Eye (tissue), 1 donor: ENCODE data around the gene GPS1.
A peak's percentile ranks its signal among the peaks of the same experiment; 100 is the strongest.
"Not testable (repeated sequence)": the region's sequence is repeated elsewhere in the genome, so short reads cannot be mapped to it uniquely, and the experiment has no call there.

ENCODE experiments used
- DNase-seq: peaks from one replicate; pipeline ENCODE4 v3.0.0-alpha.2; 2015

Gene GPS1

GRCh38 chr17:82028966-82029365 is 22.7 kb upstream of the GPS1 start:
- no peak for DNase-seq

GRCh38 chr17:82029391-82029790 is 22.3 kb upstream of the GPS1 start:
- no peak for DNase-seq

GRCh38 chr17:82029990-82030469 is 21.7 kb upstream of the GPS1 start:
- no peak for DNase-seq

- DNase-seq, result peak; percentile 92
Measured at GRCh38 chr17:82030470-82031302, 21.0 kb upstream of the GPS1 start.

GRCh38 chr17:82031303-82031884 is 20.3 kb upstream of the GPS1 start, which contains the start of gene RAC3:
Gene RAC3 (plus strand): TSS chr17:82031678. CDS start chr17:82031762, 84 bp downstream.
- peak; percentile 74 for DNase-seq

GRCh38 chr17:82031885-82032627 is 19.6 kb upstream of the GPS1 start:
- peak; percentile 26 for DNase-seq

GRCh38 chr17:82033359-82034085 is 18.2 kb upstream of the GPS1 start:
- no peak for DNase-seq

- no peak for DNase-seq
Measured at GRCh38 chr17:82034371-82035011, 17.2 kb upstream of the GPS1 start.

GRCh38 chr17:82035488-82035887 is 16.2 kb upstream of the GPS1 start:
- DNase-seq, result no peak

GRCh38 chr17:82035956-82036633 is 15.6 kb upstream of the GPS1 start:
- no peak for DNase-seq

- no peak for DNase-seq
Measured at GRCh38 chr17:82036634-82037091, 15.0 kb upstream of the GPS1 start.

- DNase-seq, result peak; percentile 98
Measured at GRCh38 chr17:82037092-82037888, 14.4 kb upstream of the GPS1 start, which contains the start of gene DCXR. Gene DCXR (minus strand): TSS chr17:82037697. CDS start chr17:82037682, 15 bp downstream.

- no peak for DNase-seq
Measured at GRCh38 chr17:82037889-82038195, 13.9 kb upstream of the GPS1 start.

- not testable (repeated sequence) for DNase-seq
Measured at GRCh38 chr17:82038796-82039409, 12.8 kb upstream of the GPS1 start.

- no peak for DNase-seq
Measured at GRCh38 chr17:82039695-82040299, 11.9 kb upstream of the GPS1 start.

GRCh38 chr17:82041144-82041814 is 10.4 kb upstream of the GPS1 start:
- no peak for DNase-seq

- no peak for DNase-seq
Measured at GRCh38 chr17:82042649-82043048, 9.0 kb upstream of the GPS1 start.

GRCh38 chr17:82043507-82043906 is 8.2 kb upstream of the GPS1 start:
- DNase-seq, result no peak

GRCh38 chr17:82045936-82046484 is 5.7 kb upstream of the GPS1 start:
- no peak for DNase-seq
